ENCODE data around the gene RNF213. TPM values are rescaled to one million over a fixed set of nuclear protein-coding genes. Genes with fewer than 3 reads are reported as not detected.
"Not testable (repeated sequence)": the region's sequence is repeated elsewhere in the genome, so short reads cannot be mapped to it uniquely, and the experiment has no call there.

RNF213 gene
- total RNA-seq, 1 experiment from 2014 or later = 70.5 TPM

GRCh38 chr17:80397034-80397387 is 136.4 kb downstream of the RNF213 start (continued):
- TF ChIP-seq, protein P1, sequence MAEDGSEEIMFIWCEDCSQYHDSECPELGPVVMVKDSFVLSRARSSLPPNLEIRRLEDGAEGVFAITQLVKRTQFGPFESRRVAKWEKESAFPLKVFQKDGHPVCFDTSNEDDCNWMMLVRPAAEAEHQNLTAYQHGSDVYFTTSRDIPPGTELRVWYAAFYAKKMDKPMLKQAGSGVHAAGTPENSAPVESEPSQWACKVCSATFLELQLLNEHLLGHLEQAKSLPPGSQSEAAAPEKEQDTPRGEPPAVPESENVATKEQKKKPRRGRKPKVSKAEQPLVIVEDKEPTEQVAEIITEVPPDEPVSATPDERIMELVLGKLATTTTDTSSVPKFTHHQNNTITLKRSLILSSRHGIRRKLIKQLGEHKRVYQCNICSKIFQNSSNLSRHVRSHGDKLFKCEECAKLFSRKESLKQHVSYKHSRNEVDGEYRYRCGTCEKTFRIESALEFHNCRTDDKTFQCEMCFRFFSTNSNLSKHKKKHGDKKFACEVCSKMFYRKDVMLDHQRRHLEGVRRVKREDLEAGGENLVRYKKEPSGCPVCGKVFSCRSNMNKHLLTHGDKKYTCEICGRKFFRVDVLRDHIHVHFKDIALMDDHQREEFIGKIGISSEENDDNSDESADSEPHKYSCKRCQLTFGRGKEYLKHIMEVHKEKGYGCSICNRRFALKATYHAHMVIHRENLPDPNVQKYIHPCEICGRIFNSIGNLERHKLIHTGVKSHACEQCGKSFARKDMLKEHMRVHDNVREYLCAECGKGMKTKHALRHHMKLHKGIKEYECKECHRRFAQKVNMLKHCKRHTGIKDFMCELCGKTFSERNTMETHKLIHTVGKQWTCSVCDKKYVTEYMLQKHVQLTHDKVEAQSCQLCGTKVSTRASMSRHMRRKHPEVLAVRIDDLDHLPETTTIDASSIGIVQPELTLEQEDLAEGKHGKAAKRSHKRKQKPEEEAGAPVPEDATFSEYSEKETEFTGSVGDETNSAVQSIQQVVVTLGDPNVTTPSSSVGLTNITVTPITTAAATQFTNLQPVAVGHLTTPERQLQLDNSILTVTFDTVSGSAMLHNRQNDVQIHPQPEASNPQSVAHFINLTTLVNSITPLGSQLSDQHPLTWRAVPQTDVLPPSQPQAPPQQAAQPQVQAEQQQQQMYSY (CRISPR knock-in tag; IDR thresholded peaks at IDR 0.05) = no peak
- TF ChIP-seq ZNF425 (CRISPR knock-in tag; conservative IDR thresholded peaks at IDR 0.05) = no peak
- TF ChIP-seq, protein P2, sequence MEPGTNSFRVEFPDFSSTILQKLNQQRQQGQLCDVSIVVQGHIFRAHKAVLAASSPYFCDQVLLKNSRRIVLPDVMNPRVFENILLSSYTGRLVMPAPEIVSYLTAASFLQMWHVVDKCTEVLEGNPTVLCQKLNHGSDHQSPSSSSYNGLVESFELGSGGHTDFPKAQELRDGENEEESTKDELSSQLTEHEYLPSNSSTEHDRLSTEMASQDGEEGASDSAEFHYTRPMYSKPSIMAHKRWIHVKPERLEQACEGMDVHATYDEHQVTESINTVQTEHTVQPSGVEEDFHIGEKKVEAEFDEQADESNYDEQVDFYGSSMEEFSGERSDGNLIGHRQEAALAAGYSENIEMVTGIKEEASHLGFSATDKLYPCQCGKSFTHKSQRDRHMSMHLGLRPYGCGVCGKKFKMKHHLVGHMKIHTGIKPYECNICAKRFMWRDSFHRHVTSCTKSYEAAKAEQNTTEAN (CRISPR knock-in tag; IDR thresholded peaks at IDR 0.05) = no peak
- TF ChIP-seq ARID4B (CRISPR knock-in tag; IDR thresholded peaks at IDR 0.05; ENCODE audit: borderline replicate concordance) = no peak
- TF ChIP-seq, protein P3, sequence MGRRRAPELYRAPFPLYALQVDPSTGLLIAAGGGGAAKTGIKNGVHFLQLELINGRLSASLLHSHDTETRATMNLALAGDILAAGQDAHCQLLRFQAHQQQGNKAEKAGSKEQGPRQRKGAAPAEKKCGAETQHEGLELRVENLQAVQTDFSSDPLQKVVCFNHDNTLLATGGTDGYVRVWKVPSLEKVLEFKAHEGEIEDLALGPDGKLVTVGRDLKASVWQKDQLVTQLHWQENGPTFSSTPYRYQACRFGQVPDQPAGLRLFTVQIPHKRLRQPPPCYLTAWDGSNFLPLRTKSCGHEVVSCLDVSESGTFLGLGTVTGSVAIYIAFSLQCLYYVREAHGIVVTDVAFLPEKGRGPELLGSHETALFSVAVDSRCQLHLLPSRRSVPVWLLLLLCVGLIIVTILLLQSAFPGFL (CRISPR knock-in tag; IDR thresholded peaks at IDR 0.05; ENCODE audit: borderline replicate concordance) = no peak

DNA sequence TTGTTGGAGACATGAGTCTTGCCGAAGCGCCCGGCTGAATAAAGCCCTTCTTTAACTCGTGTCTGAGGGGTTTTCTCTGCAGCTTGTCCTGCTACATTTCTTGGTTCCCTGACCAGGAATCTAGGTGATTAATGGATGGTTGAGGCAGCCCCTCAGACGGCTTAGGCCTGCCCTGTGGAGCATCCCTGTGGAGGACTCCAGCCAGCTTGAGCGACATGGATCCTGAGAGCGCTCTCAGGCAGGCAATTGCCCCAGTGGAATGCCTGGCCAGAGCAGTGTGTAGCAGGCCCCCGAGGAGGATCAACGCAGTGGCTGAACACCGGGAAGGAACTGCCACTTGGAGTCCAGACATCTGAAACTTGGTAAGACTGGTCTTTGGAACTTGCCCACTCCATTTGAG is 137.0 kb downstream of the RNF213 start:
- no peak overlapping the region for H3K27ac Mint-ChIP-seq
- H3K36me3 Mint-ChIP-seq = peaks cover 13% of the 10 kb centered on the region
- H3K4me3 Mint-ChIP-seq = no peak overlapping the region
- H3K9me3 Mint-ChIP-seq = no peaks in the 10 kb centered on the region
- no peak for ATAC-seq
- POLR2A ChIA-PET = no interaction called here
- H3K27me3 Mint-ChIP-seq (ENCODE audit: low read depth) = peaks cover 39% of the 10 kb centered on the region
- no peak for TF ChIP-seq HMGXB4 (CRISPR knock-in tag; IDR thresholded peaks at IDR 0.05)
- CTCF ChIA-PET = no interaction called here
- DNase-seq (ENCODE audit: low spot score) = no peak
- H3K4me1 Mint-ChIP-seq = peaks cover 9% of the 10 kb centered on the region

DNA sequence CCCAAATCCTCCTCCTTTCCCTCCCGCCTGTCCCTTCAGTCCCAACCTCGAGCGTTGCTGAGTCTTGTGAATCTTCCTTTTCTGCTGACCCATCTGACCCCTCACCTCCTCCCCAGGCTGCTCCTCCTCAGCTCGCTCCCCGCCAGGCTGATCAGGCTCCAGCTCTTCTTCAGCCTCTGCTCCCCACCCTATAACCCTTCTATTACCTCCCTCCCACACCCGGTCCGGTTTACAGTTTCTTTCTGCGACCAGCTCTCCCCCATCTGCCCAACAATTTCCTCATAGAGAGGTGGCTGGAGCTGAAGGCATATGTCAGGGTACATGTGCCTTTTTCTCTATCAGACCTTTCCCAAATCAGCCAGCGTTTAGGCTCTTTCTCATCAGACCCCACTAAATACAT is 140.4 kb downstream of the RNF213 start:
- DNase-seq (ENCODE audit: low spot score); H3K9me3 Mint-ChIP-seq; CTCF ChIA-PET; H3K36me3 Mint-ChIP-seq; H3K27ac Mint-ChIP-seq; ATAC-seq; H3K4me1 Mint-ChIP-seq; H3K4me3 Mint-ChIP-seq; POLR2A ChIA-PET: not testable (repeated sequence)
- H3K27me3 Mint-ChIP-seq (ENCODE audit: low read depth) = peaks cover 39% of the 10 kb centered on the region

DNA sequence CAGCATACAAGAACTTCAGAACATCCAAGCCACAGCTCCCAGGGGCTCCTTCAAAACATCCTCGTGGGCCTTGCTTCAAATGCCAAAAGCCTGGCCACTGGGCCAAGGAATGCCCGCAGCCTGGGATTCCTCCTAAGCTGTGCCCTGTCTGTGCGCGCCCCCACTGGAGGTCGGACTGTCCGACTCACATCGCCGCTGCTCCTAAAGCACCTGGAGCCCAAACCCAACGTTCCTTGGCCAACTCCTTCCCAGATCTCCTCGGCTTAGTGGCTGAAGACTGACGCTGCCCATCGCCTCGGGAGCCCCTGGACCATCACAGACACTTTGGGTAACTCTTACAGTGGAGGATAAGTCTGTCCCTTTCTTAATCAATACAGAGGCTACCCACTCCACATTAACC is 141.4 kb downstream of the RNF213 start:
- CTCF ChIA-PET; DNase-seq (ENCODE audit: low spot score); H3K4me1 Mint-ChIP-seq; POLR2A ChIA-PET; H3K27ac Mint-ChIP-seq; H3K4me3 Mint-ChIP-seq; H3K9me3 Mint-ChIP-seq; H3K36me3 Mint-ChIP-seq; ATAC-seq: not testable (repeated sequence)
- peaks cover 36% of the 10 kb centered on the region for H3K27me3 Mint-ChIP-seq (ENCODE audit: low read depth)

Measured in WTC11 (cell line).